Measurements from ENCODE around the gene LTBR. TPM values are rescaled to one million over a fixed set of nuclear protein-coding genes. Genes with fewer than 3 reads are reported as not detected.

LTBR gene
- total and polyA plus RNA-seq, 2 experiments from 2014 or later: 0.65 to 4.1 TPM

GRCh38 chr12:6376870-6377666 is 6.9 kb upstream of the LTBR start:
- no peaks in the 10 kb centered on the region for H3K36me3 ChIP-seq
- DNase-seq (ENCODE audit: low read depth in 1 of 2, low spot score in 1 of 2): no peak
- peaks cover 25% of the 10 kb centered on the region for H3K27me3 ChIP-seq
- no peak overlapping the region for H3K27ac ChIP-seq
- peaks cover 13% of the 10 kb centered on the region for H3K4me1 ChIP-seq (ENCODE audit: low read depth)
- no peak for TF ChIP-seq CTCF (IDR thresholded peaks at IDR 0.05; ENCODE audit: low read depth, low read length)
- no peak overlapping the region for H3K4me3 ChIP-seq
- no peaks in the 10 kb centered on the region for H3K9me3 ChIP-seq (ENCODE audit: low read depth)

GRCh38 chr12:6377667-6377994 is 6.3 kb upstream of the LTBR start:
- Histone ChIP-seq H3K9me3 (ENCODE audit: low read depth) (no peaks in the 10 kb centered on the region), H3K4me3 (no peak overlapping the region), H3K27me3 (peaks cover 25% of the 10 kb centered on the region), H3K36me3 (no peaks in the 10 kb centered on the region), H3K4me1 (ENCODE audit: low read depth) (peaks cover 13% of the 10 kb centered on the region), H3K27ac (no peak overlapping the region)
- DNase-seq (ENCODE audit: low read depth in 1 of 2, low spot score in 1 of 2): no peak
- TF ChIP-seq CTCF (IDR thresholded peaks at IDR 0.05; ENCODE audit: low read depth, low read length): no peak

- Histone ChIP-seq H3K4me3 (no peak overlapping the region), H3K27me3 (peaks cover 22% of the 10 kb centered on the region), H3K27ac (no peak overlapping the region), H3K9me3 (ENCODE audit: low read depth) (no peaks in the 10 kb centered on the region), H3K4me1 (ENCODE audit: low read depth) (peaks cover 13% of the 10 kb centered on the region), H3K36me3 (no peaks in the 10 kb centered on the region)
- DNase-seq (ENCODE audit: low read depth in 1 of 2, low spot score in 1 of 2): no peak
- no peak for TF ChIP-seq CTCF (IDR thresholded peaks at IDR 0.05; ENCODE audit: low read depth, low read length)
Observed at GRCh38 chr12:6378709-6379472, 5.1 kb upstream of the LTBR start.

- Histone ChIP-seq H3K27me3 (peaks cover 7% of the 10 kb centered on the region), H3K4me1 (ENCODE audit: low read depth) (peaks cover 13% of the 10 kb centered on the region), H3K9me3 (ENCODE audit: low read depth) (no peaks in the 10 kb centered on the region), H3K4me3 (no peak overlapping the region), H3K27ac (no peak overlapping the region), H3K36me3 (no peaks in the 10 kb centered on the region)
- peak in 1 of 2 donors; percentile 63 for DNase-seq (ENCODE audit: low read depth in 1 of 2, low spot score in 1 of 2)
- TF ChIP-seq CTCF (IDR thresholded peaks at IDR 0.05; ENCODE audit: low read depth, low read length): no peak
Observed at GRCh38 chr12:6380141-6381121, 3.5 kb upstream of the LTBR start.

GRCh38 chr12:6382371-6382770 is 1.6 kb upstream of the LTBR start:
- no peak for TF ChIP-seq CTCF (IDR thresholded peaks at IDR 0.05; ENCODE audit: low read depth, low read length)
- DNase-seq (ENCODE audit: low read depth in 1 of 2, low spot score in 1 of 2): no peak
- Histone ChIP-seq H3K9me3 (ENCODE audit: low read depth) (no peaks in the 10 kb centered on the region), H3K27ac (no peak overlapping the region), H3K4me1 (ENCODE audit: low read depth) (no peaks in the 10 kb centered on the region), H3K4me3 (no peak overlapping the region), H3K27me3 (peaks cover 4% of the 10 kb centered on the region), H3K36me3 (no peaks in the 10 kb centered on the region)

Measured in cardiac muscle cell (in vitro differentiated cells and primary cell).